Skeletal muscle tissue (tissue), 4 donors: ENCODE results near the gene RSPH1. TPM values are rescaled to one million over a fixed set of nuclear protein-coding genes. Genes with fewer than 3 reads are reported as not detected.

ENCODE experiments used
- H3K27ac ChIP-seq: one replicate; pipeline ENCODE4 v1.7.0; 2013; ENCODE audit warnings: mild to moderate bottlenecking, low read depth, low read length, inconsistent platforms
- H3K27me3 ChIP-seq, 3 donors: one replicate each; pipeline ENCODE4 v1.7.0; 2013; ENCODE audit warnings: low read length in 3 of 3; ENCODE audit not compliant: control insufficient read depth in 3 of 3, insufficient read depth in 3 of 3
- H3K36me3 ChIP-seq, 3 donors: one replicate each; pipeline ENCODE4 v1.7.0; 2013; ENCODE audit warnings: low read length in 3 of 3; ENCODE audit not compliant: control insufficient read depth in 3 of 3, insufficient read depth in 3 of 3
- H3K4me1 ChIP-seq, 3 donors: one replicate each; pipeline ENCODE4 v1.7.0; 2013; ENCODE audit warnings: low read length in 3 of 3, mild to moderate bottlenecking in 3 of 3; ENCODE audit not compliant: control insufficient read depth in 3 of 3, insufficient read depth in 3 of 3
- H3K4me3 ChIP-seq, 3 donors: one replicate each; pipeline ENCODE4 v1.7.0; 2013; ENCODE audit warnings: low read length in 3 of 3
- H3K9ac ChIP-seq, 3 donors: one replicate each; pipeline ENCODE4 v1.7.0; 2013; ENCODE audit warnings: low read length in 3 of 3, mild to moderate bottlenecking in 3 of 3, moderate library complexity in 2 of 3, low read depth in 1 of 3
- H3K9me3 ChIP-seq, 3 donors: one replicate each; pipeline ENCODE4 v1.7.0; 2013; ENCODE audit warnings: low read length in 3 of 3; ENCODE audit not compliant: control insufficient read depth in 3 of 3
- total RNA-seq: library from RNA; depleted of rRNA; stranded (reverse); fragments of >200 nt; gene quantifications from one replicate; pipeline ENCODE4 v1.2.3, GENCODE V29; 2014
- donor health status: Osteomylitis.

The RSPH1 gene
- total RNA-seq, 1 donor from 2014 or later: not detected

DNA sequence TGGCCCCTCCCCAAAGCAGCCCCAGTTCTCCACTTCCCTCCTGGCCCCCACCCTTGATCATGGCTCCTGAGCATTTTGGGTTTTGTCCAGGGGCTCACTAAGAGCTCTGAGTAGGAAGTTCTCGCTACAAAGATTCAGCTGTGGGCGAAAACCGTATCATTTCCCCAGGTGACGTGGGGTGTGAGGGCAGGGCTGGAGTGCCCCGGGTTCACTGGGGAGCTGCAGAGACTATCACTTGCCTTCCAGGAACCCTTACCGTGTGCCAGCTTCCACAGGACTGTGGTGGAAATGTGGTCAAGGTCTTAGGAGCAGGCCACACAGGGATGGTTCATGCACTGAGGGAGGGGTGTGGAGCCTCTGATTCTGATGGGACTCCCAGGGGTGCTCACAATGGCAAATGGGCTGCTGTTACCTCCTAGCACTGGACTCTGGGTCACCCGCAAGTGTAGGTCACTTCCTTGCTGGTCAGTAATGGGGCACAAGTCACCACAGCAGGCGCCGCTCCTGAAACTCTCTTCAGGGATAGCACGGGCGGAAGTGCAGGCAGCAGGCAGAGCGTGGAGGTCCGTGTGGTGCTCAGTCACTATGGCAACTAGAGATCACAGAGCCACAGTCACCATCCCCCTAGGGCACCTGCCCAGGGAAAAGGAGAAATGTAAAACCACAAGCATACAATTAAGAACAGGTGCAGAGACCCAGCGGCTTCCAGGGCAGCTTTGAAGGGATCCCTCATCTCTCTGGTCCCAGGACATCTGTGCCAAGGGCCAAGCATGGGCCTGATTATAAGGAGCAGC, 35.4 kb downstream of the RSPH1 start:
- Histone ChIP-seq H3K27ac (no peak overlapping the region), H3K9ac (no peak overlapping the region), H3K9me3 (no peaks in the 10 kb centered on the region), H3K4me1 (peaks cover 0 to under 1% (median 0%) of the 10 kb centered on the region in 3 donors), H3K4me3 (no peak overlapping the region), H3K27me3 (peaks cover 0 to 4% (median 2%) of the 10 kb centered on the region in 3 donors), H3K36me3 (no peaks in the 10 kb centered on the region)

DNA sequence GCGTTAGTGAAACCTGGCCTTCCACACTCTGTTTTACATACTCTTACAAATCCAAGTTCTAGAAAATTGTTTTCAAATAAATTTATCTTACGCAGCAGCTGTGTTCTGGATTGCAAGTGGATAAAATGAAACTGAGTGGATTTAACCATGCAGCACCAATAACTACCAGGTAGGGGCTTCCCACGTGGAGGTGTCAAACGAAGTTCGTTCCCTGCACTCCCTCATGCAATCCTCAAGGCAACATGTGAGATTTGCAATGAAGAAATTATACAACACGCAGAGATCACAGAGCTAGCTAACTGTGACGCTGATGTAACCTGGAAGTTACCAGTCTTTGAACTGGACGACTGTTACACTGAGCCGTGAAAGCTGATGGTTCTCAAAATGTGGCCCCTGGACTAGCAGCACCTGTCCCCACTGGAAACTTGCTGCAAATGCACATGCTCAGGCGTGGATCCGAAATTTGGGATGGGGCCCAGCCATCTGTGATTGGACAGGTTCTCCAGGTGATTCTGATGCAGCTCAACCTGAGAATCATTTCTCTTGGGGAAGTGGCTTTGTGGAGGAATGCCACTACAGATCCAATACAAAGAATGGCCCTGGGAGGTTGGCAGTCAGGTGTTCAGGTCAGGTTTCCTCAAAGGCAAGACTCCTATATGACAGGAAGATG, 36.3 kb downstream of the RSPH1 start:
- H3K4me3 ChIP-seq: no peak overlapping the region
- no peak overlapping the region for H3K27ac ChIP-seq
- no peak overlapping the region for H3K9ac ChIP-seq
- H3K9me3 ChIP-seq: no peaks in the 10 kb centered on the region
- peaks cover 0 to 10% (median 6%) of the 10 kb centered on the region in 3 donors for H3K27me3 ChIP-seq
- H3K36me3 ChIP-seq: no peaks in the 10 kb centered on the region
- H3K4me1 ChIP-seq: no peaks in the 10 kb centered on the region

- H3K9ac ChIP-seq: no peak overlapping the region
- H3K27ac ChIP-seq: no peak overlapping the region
- no peak overlapping the region for H3K4me3 ChIP-seq
- peaks cover 0 to 10% (median 6%) of the 10 kb centered on the region in 3 donors for H3K27me3 ChIP-seq
- no peaks in the 10 kb centered on the region for H3K9me3 ChIP-seq
- no peaks in the 10 kb centered on the region for H3K4me1 ChIP-seq
- H3K36me3 ChIP-seq: no peaks in the 10 kb centered on the region
Measured at GRCh38 chr21:42459082-42459460, 37.0 kb downstream of the RSPH1 start.

GRCh38 chr21:42456457-42456856, 39.6 kb downstream of the RSPH1 start:
- no peak overlapping the region for H3K27ac ChIP-seq

GRCh38 chr21:42455754-42456440, 40.1 kb downstream of the RSPH1 start:
- Histone ChIP-seq H3K36me3 (no peaks in the 10 kb centered on the region), H3K4me1 (peaks cover 0 to 3% (median 0%) of the 10 kb centered on the region in 3 donors), H3K9me3 (no peaks in the 10 kb centered on the region), H3K27ac (no peak overlapping the region), H3K4me3 (no peak overlapping the region), H3K9ac (no peak overlapping the region), H3K27me3 (peaks cover 5 to 27% (median 13%) of the 10 kb centered on the region in 3 donors)

More at GRCh38 chr21:42456457-42456856, 39.6 kb downstream of the RSPH1 start:
- Histone ChIP-seq H3K4me3 (no peak overlapping the region), H3K36me3 (no peaks in the 10 kb centered on the region), H3K27me3 (peaks cover 5 to 27% (median 13%) of the 10 kb centered on the region in 3 donors), H3K9ac (no peak overlapping the region), H3K9me3 (no peaks in the 10 kb centered on the region), H3K4me1 (peaks cover 0 to 3% (median 0%) of the 10 kb centered on the region in 3 donors)

DNA sequence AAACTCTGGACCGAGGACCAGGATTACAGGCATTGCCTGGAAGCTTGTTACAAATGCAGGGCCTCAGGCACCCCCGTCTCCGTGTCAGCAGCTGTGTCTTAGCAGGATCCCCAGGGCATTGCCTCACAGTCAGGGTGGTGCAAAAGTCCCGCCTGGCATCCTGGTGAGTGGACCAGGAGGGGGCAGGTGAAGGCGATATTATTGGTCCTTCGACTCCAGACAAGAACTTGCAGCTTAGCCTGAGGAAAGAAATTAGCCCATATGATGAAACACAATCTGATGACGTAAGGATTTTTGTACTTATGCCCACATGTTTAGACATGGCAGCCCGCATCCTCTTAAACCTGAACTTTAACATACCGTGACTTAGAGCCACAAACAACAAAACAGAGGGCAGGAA, 40.8 kb downstream of the RSPH1 start:
- H3K36me3 ChIP-seq: no peaks in the 10 kb centered on the region
- no peak overlapping the region for H3K9ac ChIP-seq
- no peak overlapping the region for H3K27ac ChIP-seq
- peaks cover 5 to 27% (median 13%) of the 10 kb centered on the region in 3 donors for H3K27me3 ChIP-seq
- no peak overlapping the region for H3K4me3 ChIP-seq
- no peaks in the 10 kb centered on the region for H3K9me3 ChIP-seq
- peaks cover 0 to 3% (median 0%) of the 10 kb centered on the region in 3 donors for H3K4me1 ChIP-seq

DNA sequence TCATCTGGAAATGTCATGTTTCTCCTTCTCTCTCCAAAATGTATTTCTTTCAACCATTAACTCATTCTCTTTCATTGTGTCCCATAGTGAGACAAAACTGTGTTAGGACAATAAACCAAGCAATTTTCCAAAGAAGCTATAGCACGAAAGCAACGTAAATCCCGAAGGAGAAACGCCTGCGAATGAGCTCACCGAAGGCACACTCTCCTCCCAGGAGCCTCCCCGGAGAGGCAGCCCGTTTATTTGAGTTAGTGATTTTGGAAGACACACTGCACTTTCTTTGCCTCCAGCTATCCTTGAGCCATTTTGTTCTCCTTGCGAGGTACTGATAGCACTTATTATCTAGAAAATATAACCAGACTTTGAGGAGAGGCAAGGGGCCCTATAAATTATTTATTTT, 41.2 kb downstream of the RSPH1 start:
- H3K4me3 ChIP-seq: no peak overlapping the region
- H3K9ac ChIP-seq: no peak overlapping the region

GRCh38 chr21:42453986-42454570, 41.9 kb downstream of the RSPH1 start:
- H3K27me3 ChIP-seq: peaks cover 5 to 27% (median 13%) of the 10 kb centered on the region in 3 donors
- no peaks in the 10 kb centered on the region for H3K36me3 ChIP-seq
- H3K9me3 ChIP-seq: no peaks in the 10 kb centered on the region
- peaks cover 0 to 3% (median 0%) of the 10 kb centered on the region in 3 donors for H3K4me1 ChIP-seq
- no peak overlapping the region for H3K4me3 ChIP-seq
- H3K27ac ChIP-seq: no peak overlapping the region
- no peak overlapping the region for H3K9ac ChIP-seq

More for the DNA sequence above, 41.2 kb downstream of the RSPH1 start:
- H3K9me3 ChIP-seq: no peaks in the 10 kb centered on the region
- peaks cover 0 to 3% (median 0%) of the 10 kb centered on the region in 3 donors for H3K4me1 ChIP-seq
- H3K36me3 ChIP-seq: no peaks in the 10 kb centered on the region
- H3K27me3 ChIP-seq: peaks cover 5 to 27% (median 13%) of the 10 kb centered on the region in 3 donors
- no peak overlapping the region for H3K27ac ChIP-seq

DNA sequence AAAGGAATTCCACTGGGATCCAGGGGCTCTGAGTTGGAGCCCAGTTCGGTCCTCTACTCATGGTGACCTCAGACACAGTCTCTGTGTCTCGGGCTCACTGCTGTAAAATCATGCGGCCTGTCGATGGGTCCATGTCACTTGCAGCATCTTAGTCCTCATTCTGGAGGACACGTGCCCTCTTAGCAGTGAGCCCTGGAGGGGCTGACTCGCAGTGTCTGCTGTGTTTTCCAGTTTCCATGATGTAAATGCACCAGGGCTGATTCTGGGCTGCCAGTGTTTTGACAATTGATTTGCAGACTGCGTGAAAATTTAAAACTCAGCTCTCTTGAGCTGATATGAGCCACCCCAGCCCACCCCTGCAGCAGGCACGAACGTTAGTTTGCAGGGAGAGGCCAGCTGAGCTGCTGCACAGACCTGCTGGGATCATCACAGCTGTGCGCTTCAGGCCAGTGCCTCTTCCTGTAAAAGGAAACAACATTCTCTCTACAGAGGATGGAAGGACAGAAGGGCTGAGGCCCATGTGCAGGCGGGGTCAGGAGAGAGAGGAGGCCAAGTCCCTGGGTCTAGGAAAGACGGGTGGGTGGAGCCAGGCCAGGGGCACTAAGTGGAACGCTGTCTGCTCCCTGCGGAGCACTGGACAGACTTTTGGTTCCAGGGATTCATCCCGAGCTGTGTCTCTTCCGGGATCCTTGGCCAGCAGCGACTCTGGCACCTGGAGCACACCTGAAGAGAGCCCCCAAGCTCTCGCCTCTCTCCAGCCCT, 42.6 kb downstream of the RSPH1 start:
- H3K4me3 ChIP-seq: no peak overlapping the region
- H3K27me3 ChIP-seq: peaks cover 5 to 27% (median 13%) of the 10 kb centered on the region in 3 donors
- no peak overlapping the region for H3K27ac ChIP-seq
- H3K9ac ChIP-seq: no peak overlapping the region
- no peaks in the 10 kb centered on the region for H3K36me3 ChIP-seq
- H3K4me1 ChIP-seq: peaks cover 0 to 3% (median 0%) of the 10 kb centered on the region in 3 donors
- no peaks in the 10 kb centered on the region for H3K9me3 ChIP-seq
